OCI-LY1 (cell line): ENCODE results near the gene UBE2D4.

ENCODE experiments used
- CTCF ChIP-seq: fragments of 200-600 bp; sonication (generic), shearing (Covaris generic); IDR thresholded peaks from 2 replicates; pipeline ENCODE4 v1.5.1; 2017; ENCODE audit warnings: mild to moderate bottlenecking, antibody characterized with exemption, low read length, moderate library complexity, mixed read lengths
- EZH2 ChIP-seq: fragments of 200-600 bp; sonication (generic), shearing (Covaris generic); IDR thresholded peaks from 2 replicates; pipeline ENCODE4 v1.8.0; 2017; ENCODE audit warnings: borderline replicate concordance, mixed run types, mild to moderate bottlenecking, antibody characterized with exemption, low read length, moderate library complexity, mixed read lengths

- TF ChIP-seq CTCF: no peak
- TF ChIP-seq EZH2: no peak
Measured at GRCh38 chr7:43914795-43915194, 11.4 kb upstream of the UBE2D4 start.
